Subcutaneous abdominal adipose tissue (tissue), 5 donors: ENCODE results near the gene PRDM13.

Experiments used
- H3K27ac ChIP-seq: one replicate; pipeline ENCODE4 v1.7.0; 2013; ENCODE audit warnings: low read depth, mild to moderate bottlenecking, inconsistent platforms, low read length, moderate library complexity
- H3K27me3 ChIP-seq, 5 donors: one replicate each; pipeline ENCODE4 v1.7.0; 2013; ENCODE audit warnings: low read length in 5 of 5, inconsistent platforms in 1 of 5; ENCODE audit not compliant: control insufficient read depth in 5 of 5, insufficient read depth in 4 of 5
- H3K36me3 ChIP-seq, 5 donors: one replicate each; pipeline ENCODE4 v1.7.0; 2013; ENCODE audit warnings: low read length in 5 of 5; ENCODE audit not compliant: control insufficient read depth in 5 of 5, insufficient read depth in 5 of 5
- H3K4me1 ChIP-seq, 5 donors: one replicate each; pipeline ENCODE4 v1.7.0; 2013; ENCODE audit warnings: low read length in 5 of 5, mild to moderate bottlenecking in 3 of 5, moderate library complexity in 1 of 5; ENCODE audit not compliant: control insufficient read depth in 5 of 5, insufficient read depth in 5 of 5
- H3K4me3 ChIP-seq, 5 donors: one replicate each; pipeline ENCODE4 v1.7.0; 2013; ENCODE audit warnings: low read length in 5 of 5, low read depth in 1 of 5
- H3K9ac ChIP-seq, 5 donors: one replicate each; pipeline ENCODE4 v1.7.0; 2013; ENCODE audit warnings: low read length in 5 of 5, mild to moderate bottlenecking in 4 of 5, moderate library complexity in 3 of 5
- H3K9me3 ChIP-seq, 5 donors: one replicate each; pipeline ENCODE4 v1.7.0; 2013; ENCODE audit warnings: low read length in 5 of 5; ENCODE audit not compliant: control insufficient read depth in 5 of 5
- donor health status: healthy.
- donor health status: healthy.
- donor health status: healthy.
- donor health status: healthy.
- donor health status: healthy.

PRDM13 gene

DNA sequence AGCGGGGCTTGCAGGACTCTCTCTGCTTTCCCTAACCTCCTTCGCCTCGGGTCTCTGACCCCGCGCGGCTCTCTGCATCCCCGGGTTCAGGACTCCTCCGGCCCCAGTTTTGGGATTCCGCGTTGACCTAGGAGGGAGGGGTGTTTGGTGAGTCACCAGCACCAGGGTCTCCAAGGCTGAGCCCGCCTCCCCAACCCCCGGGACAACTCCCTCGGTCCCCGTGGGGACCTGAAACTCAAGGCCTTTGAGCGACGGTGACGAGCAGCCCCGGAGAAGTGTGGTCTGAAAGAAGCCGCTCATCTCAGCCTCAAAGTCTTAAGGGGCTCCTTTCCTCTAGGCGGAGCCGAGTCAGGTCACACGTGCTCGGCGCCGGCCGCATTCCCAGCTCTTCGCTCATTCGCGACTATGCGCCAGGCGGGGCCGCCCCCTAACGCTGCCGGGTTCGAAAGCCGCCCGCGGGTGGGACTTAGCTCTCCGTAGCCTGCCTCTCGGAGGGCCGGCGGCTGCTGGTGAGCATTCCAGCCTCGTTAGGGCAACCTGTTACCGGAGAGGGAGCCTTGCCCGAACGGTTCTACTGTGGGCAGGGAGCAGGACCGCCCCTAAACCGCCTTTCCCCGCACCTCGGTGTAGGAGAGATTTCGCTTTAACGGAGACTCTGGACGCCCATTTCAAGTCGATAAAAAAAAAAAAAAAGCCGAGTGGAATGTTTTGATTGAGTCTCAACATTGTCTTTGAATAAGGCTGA is 3.0 kb upstream of the PRDM13 start:
- no peak overlapping the region for H3K27ac ChIP-seq
- H3K9me3 ChIP-seq: no peaks in the 10 kb centered on the region
- no peaks in the 10 kb centered on the region for H3K36me3 ChIP-seq
- H3K4me1 ChIP-seq: peaks cover 0 to 46% (median 36%) of the 10 kb centered on the region in 5 donors
- H3K4me3 ChIP-seq: peak overlapping the region; percentile 54 to 66 (median 55)
- H3K27me3 ChIP-seq: peaks cover 64 to 86% (median 79%) of the 10 kb centered on the region in 5 donors
- H3K9ac ChIP-seq: no peak overlapping the region

GRCh38 chr6:99604166-99605073 is 2.2 kb upstream of the PRDM13 start:
- Histone ChIP-seq H3K4me1 (peaks cover 0 to 46% (median 36%) of the 10 kb centered on the region in 5 donors), H3K27me3 (peaks cover 71 to 89% (median 84%) of the 10 kb centered on the region in 5 donors), H3K36me3 (no peaks in the 10 kb centered on the region), H3K27ac (no peak overlapping the region), H3K4me3 (peak overlapping the region; percentile 54 to 66 (median 55)), H3K9me3 (no peaks in the 10 kb centered on the region), H3K9ac (no peak overlapping the region)

DNA sequence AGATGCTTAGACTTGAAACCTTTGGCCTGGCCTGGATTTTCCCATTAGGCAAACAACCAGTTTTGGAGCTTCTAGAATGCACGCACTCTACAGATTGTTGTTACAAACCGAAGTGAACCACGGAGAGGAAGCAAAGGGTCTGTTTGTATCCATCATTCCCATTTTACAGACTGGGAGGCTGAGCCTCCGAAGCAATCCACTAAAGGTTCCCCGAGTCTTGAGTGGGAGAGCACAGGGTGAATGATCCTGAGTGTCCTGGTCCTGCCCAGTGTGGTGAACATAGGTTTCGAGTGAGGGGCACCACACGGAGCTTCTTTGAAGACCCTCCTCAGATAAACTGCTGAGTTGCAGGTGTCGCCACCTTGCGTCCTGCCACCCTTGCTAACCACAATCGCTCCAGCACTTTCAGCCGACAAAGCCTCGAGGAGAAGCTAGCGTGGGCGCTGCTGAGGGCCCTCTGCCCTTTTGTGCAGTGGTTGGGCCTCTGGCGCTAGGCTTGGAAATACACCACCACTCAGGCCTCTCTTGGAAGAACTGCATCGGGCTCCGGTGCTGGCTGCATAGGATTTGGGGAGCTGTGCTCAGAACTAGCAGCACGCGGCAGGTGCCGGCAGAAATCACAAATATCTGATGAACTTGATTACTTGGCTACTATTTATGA is 1.4 kb upstream of the PRDM13 start:
- Histone ChIP-seq H3K36me3 (no peaks in the 10 kb centered on the region), H3K27ac (no peak overlapping the region), H3K9ac (no peak overlapping the region), H3K27me3 (peaks cover 72 to 93% (median 85%) of the 10 kb centered on the region in 5 donors), H3K9me3 (no peaks in the 10 kb centered on the region), H3K4me1 (peaks cover 0 to 46% (median 36%) of the 10 kb centered on the region in 5 donors), H3K4me3 (peak overlapping the region in 1 of 5 donors; percentile 29)

DNA sequence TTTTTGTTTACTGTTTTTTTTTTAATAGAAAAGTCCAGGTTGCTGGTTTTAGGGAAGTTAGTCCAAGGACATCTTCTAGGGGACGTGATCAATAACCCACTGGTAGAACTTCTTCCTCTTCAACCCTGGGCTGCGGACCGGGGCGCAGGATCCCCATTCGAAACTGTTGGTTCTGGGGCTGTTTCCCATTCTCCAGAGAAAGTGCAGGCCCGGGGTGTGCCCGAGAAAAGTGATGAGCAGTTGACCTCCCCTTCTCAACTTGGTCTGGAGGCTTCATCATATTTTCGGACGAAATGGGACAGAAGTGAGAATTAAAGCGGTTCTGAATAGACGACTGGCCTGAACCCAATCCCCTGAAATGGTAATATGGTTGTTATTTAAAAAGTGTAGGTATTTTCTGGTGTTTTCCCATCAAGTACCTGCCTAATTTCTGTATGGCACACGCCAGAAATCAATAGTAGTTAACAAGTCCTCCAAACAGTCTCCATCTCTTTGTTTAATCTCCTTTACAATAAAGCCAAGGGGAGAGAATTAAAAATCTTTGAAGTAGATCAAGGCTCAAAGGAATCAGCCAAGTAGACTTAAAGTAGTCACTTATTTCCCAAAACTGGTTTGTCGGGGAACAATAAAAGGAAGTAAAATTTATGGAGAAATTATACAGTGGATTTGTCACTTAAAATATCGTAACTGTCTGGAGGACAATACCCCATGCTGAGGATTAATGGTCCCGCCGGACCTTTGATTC is 550 bp upstream of the PRDM13 start:
- Histone ChIP-seq H3K36me3 (no peaks in the 10 kb centered on the region), H3K27me3 (peaks cover 75 to 96% (median 85%) of the 10 kb centered on the region in 5 donors), H3K4me3 (no peak overlapping the region)

GRCh38 chr6:99607416-99608036 is 893 bp downstream of the PRDM13 start:
- Histone ChIP-seq H3K4me1 (peaks cover 0 to 44% (median 35%) of the 10 kb centered on the region in 5 donors), H3K9ac (no peak overlapping the region), H3K27ac (no peak overlapping the region), H3K9me3 (no peaks in the 10 kb centered on the region), H3K4me3 (no peak overlapping the region), H3K36me3 (no peaks in the 10 kb centered on the region), H3K27me3 (peaks cover 72 to 94% (median 88%) of the 10 kb centered on the region in 5 donors)

More for the DNA sequence above, 550 bp upstream of the PRDM13 start:
- Histone ChIP-seq H3K4me1 (peaks cover 0 to 46% (median 36%) of the 10 kb centered on the region in 5 donors), H3K9me3 (no peaks in the 10 kb centered on the region), H3K27ac (no peak overlapping the region), H3K9ac (no peak overlapping the region)

GRCh38 chr6:99608059-99608885 is 1.6 kb downstream of the PRDM13 start:
- Histone ChIP-seq H3K4me1 (peaks cover 0 to 43% (median 33%) of the 10 kb centered on the region in 5 donors), H3K27me3 (peaks cover 73 to 95% (median 88%) of the 10 kb centered on the region in 5 donors)

DNA sequence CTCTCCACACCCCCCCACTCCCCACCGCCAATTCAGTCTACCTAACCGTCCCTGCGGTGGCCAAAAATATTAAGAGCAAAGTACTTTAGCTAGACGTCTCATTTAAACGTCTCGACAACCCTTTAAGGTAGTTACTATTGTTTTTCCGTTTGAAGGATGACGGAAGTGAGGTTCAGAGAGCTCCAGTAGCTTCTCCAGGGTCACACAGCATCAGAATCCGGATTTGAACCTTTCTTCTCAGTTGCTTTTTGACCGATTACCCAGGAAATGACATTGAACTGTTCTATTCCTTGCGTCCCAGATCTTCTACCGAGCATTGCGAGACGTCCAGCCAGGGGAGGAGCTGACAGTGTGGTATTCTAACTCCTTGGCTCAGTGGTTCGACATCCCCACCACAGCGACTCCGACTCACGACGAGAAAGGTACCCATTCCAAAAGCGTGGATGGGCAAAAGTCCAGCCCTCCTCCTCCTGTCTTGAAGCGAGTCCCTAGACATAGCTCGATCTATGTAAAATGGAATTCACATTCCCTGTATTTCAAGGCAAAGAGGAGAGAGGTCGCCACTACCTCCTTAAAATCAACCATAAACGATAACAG is 2.4 kb downstream of the PRDM13 start:
- H3K27ac ChIP-seq: no peak overlapping the region
- peaks cover 0 to 42% (median 33%) of the 10 kb centered on the region in 5 donors for H3K4me1 ChIP-seq
- H3K4me3 ChIP-seq: no peak overlapping the region
- H3K9ac ChIP-seq: no peak overlapping the region
- no peaks in the 10 kb centered on the region for H3K36me3 ChIP-seq
- H3K27me3 ChIP-seq: peaks cover 68 to 91% (median 84%) of the 10 kb centered on the region in 5 donors
- no peaks in the 10 kb centered on the region for H3K9me3 ChIP-seq

More at GRCh38 chr6:99608059-99608885, 1.6 kb downstream of the PRDM13 start:
- Histone ChIP-seq H3K9me3 (no peaks in the 10 kb centered on the region), H3K36me3 (no peaks in the 10 kb centered on the region), H3K27ac (no peak overlapping the region), H3K4me3 (no peak overlapping the region), H3K9ac (no peak overlapping the region)

DNA sequence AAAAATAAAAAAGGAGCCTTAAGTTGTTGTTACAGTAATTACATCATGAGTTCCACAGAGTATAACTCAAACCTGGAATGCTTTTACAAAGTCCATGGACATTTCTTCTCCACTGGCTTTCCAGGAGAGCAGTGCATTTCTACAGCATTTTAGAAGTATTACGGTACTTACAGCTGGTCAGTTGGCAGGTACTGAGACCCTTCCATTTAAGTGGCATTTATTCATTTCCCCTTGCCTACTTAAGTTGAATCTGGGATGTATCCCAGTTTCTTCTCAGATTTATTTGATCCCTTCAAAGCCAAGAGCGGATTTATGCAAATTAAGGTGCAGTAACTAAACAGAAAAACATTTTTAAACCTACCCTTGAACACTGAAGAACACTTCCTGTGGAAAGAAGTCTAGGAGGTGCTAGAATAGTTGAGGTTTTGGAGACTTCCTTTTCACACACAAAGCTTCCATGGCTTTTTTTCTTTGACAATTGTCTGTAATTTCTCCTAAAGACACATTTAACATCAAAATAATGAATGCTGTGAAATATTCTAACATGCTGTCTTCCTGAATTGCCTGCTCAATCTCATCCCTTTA is 3.4 kb downstream of the PRDM13 start:
- H3K4me3 ChIP-seq: no peak overlapping the region
- H3K27ac ChIP-seq: no peak overlapping the region
- no peaks in the 10 kb centered on the region for H3K36me3 ChIP-seq
- H3K4me1 ChIP-seq: peaks cover 0 to 41% (median 33%) of the 10 kb centered on the region in 5 donors
- H3K27me3 ChIP-seq: peaks cover 71 to 91% (median 84%) of the 10 kb centered on the region in 5 donors
- no peak overlapping the region for H3K9ac ChIP-seq
- peaks cover 0 to under 1% (median 0%) of the 10 kb centered on the region in 5 donors for H3K9me3 ChIP-seq
